A673 (cell line): ENCODE results near the gene SLC29A3. TPM values are rescaled to one million over a fixed set of nuclear protein-coding genes. Genes with fewer than 3 reads are reported as not detected.

Experiments
- BruUV-seq: library from RNA; stranded (reverse); fragments of 400-500 nt; replicated peaks from 2 replicates; lab custom pipeline; 2021; lab: Mats Ljungman, UMichigan
- CTCF ChIA-PET: fragments of 300-600 bp; sonication (Branson Sonifier 250); formaldehyde crosslinking; loops from one replicate; lab custom pipeline; 2022; ENCODE audit warnings: antibody characterized with exemption; lab: Charles Lee
- POLR2A ChIA-PET: fragments of 300-600 bp; sonication (Branson Sonifier 250); formaldehyde crosslinking; loops from one replicate; lab custom pipeline; 2022; ENCODE audit warnings: antibody characterized with exemption; ENCODE audit not compliant: low non-redundant PET; lab: Charles Lee
- DNase-seq: peaks from one replicate; pipeline ENCODE4 v3.0.0-alpha.2; 2015; ENCODE audit warnings: low spot score
- H3K27ac ChIP-seq: fragments of 200-600 bp; sonication (generic); 2 replicates; pipeline ENCODE4 v1.5.1; 2016; ENCODE audit warnings: mixed run types, low read depth, mild to moderate bottlenecking, mixed read lengths, antibody characterized with exemption, low read length; ENCODE audit not compliant: poor library complexity, severe bottlenecking
- H3K27me3 ChIP-seq: fragments of 200-600 bp; sonication (generic); replicated peaks from 2 replicates; pipeline ENCODE4 v1.6.1; 2017; ENCODE audit warnings: mixed run types, low read depth, mild to moderate bottlenecking, mixed read lengths, antibody characterized with exemption, low read length; ENCODE audit not compliant: insufficient read depth, poor library complexity
- H3K36me3 ChIP-seq: fragments of 200-600 bp; sonication (generic); 2 replicates; pipeline ENCODE4 v1.6.1; 2016; ENCODE audit warnings: mixed run types, mild to moderate bottlenecking, mixed read lengths, antibody characterized with exemption, low read length; ENCODE audit not compliant: insufficient read depth, poor library complexity, severe bottlenecking
- H3K4me1 ChIP-seq: fragments of 200-600 bp; sonication (generic); 2 replicates; pipeline ENCODE4 v1.6.1; 2017; ENCODE audit warnings: mixed run types, mild to moderate bottlenecking, mixed read lengths, antibody characterized with exemption, low read length; ENCODE audit not compliant: insufficient read depth, poor library complexity, severe bottlenecking
- H3K4me3 ChIP-seq: fragments of 200-600 bp; sonication (generic); 2 replicates; pipeline ENCODE4 v1.5.1; 2016; ENCODE audit warnings: low read depth, mixed run types, mild to moderate bottlenecking, mixed read lengths, low read length; ENCODE audit not compliant: poor library complexity, severe bottlenecking
- H3K9me3 ChIP-seq: fragments of 200-600 bp; sonication (generic); 2 replicates; pipeline ENCODE4 v1.6.1; 2016; ENCODE audit warnings: mixed run types, low read depth, mild to moderate bottlenecking, mixed read lengths, antibody characterized with exemption, low read length; ENCODE audit not compliant: poor library complexity, severe bottlenecking
- CTCF ChIP-seq: fragments of 300-800, 200-600 bp; sonication (generic); conservative IDR thresholded peaks from 2 replicates; pipeline ENCODE4 v1.5.1; 2017; ENCODE audit warnings: low read depth, mild to moderate bottlenecking, antibody characterized with exemption, low read length, moderate library complexity, mixed read lengths
- EZH2 ChIP-seq: fragments of 200-600 bp; sonication (generic); IDR thresholded peaks from 2 replicates; pipeline ENCODE4 v1.6.1; 2017; ENCODE audit warnings: borderline replicate concordance, low read depth, mild to moderate bottlenecking, mixed read lengths, antibody characterized with exemption, low read length; ENCODE audit not compliant: poor library complexity, severe bottlenecking
- intact Hi-C: fragments of 100-400 bp; cut with micrococcal nuclease; formaldehyde crosslinking; loops from one replicate; pipeline ENCODE4 v1.10.0; 2022; ENCODE audit not compliant: unreplicated experiment
- total RNA-seq: library from RNA; stranded (reverse); gene quantifications from 2 replicates; pipeline ENCODE4 v1.2.3, GENCODE V29; 2021

Gene SLC29A3
- total RNA-seq, 1 experiment from 2014 or later, result 6.1 TPM

- CTCF ChIA-PET, result no interaction called here
- Histone ChIP-seq H3K36me3 (no peaks in the 10 kb centered on the region), H3K4me1 (no peaks in the 10 kb centered on the region), H3K9me3 (no peaks in the 10 kb centered on the region), H3K4me3 (no peak overlapping the region), H3K27me3 (no peaks in the 10 kb centered on the region), H3K27ac (no peak overlapping the region)
- no TSS peak for BruUV-seq
- intact Hi-C loops, result no loop called here
- POLR2A ChIA-PET, result no interaction called here
- no peak for TF ChIP-seq CTCF
- no peak for TF ChIP-seq EZH2
- DNase-seq, result no peak
Observed at GRCh38 chr10:71300555-71301370, 18.3 kb upstream of the SLC29A3 start.

- intact Hi-C loops, result no loop called here
- H3K9me3 ChIP-seq, result no peaks in the 10 kb centered on the region
- POLR2A ChIA-PET, result no interaction called here
- H3K27me3 ChIP-seq, result no peaks in the 10 kb centered on the region
- H3K36me3 ChIP-seq, result no peaks in the 10 kb centered on the region
- no peak for TF ChIP-seq CTCF
- TF ChIP-seq EZH2, result no peak
- DNase-seq, result no peak
- no TSS peak for BruUV-seq
- no peak overlapping the region for H3K27ac ChIP-seq
- H3K4me1 ChIP-seq, result no peaks in the 10 kb centered on the region
- CTCF ChIA-PET, result no interaction called here
- H3K4me3 ChIP-seq, result no peak overlapping the region
Observed at GRCh38 chr10:71301371-71301916, 17.6 kb upstream of the SLC29A3 start.

- DNase-seq, result no peak
- H3K4me3 ChIP-seq, result no peak overlapping the region
- CTCF ChIA-PET, result no interaction called here
- TF ChIP-seq EZH2 (no peak), CTCF (no peak)
- H3K27me3 ChIP-seq, result no peaks in the 10 kb centered on the region
- H3K27ac ChIP-seq, result no peak overlapping the region
- H3K36me3 ChIP-seq, result no peaks in the 10 kb centered on the region
- BruUV-seq, result no TSS peak
- intact Hi-C loops, result no loop called here
- POLR2A ChIA-PET, result no interaction called here
- no peaks in the 10 kb centered on the region for H3K9me3 ChIP-seq
- no peaks in the 10 kb centered on the region for H3K4me1 ChIP-seq
Observed at GRCh38 chr10:71302451-71302850, 16.6 kb upstream of the SLC29A3 start.
